NCI-H1436 (cell line): ENCODE measurements around the gene ARHGAP32.

ENCODE experiments used
- DNase-seq: peaks from one replicate; lab custom pipeline; 2025; lab: John Stamatoyannopoulos, UW

ARHGAP32 gene

GRCh38 chr11:129115652-129116586 is 76.2 kb downstream of the ARHGAP32 start:
- no peak for DNase-seq

GRCh38 chr11:129109701-129110100 is 82.4 kb downstream of the ARHGAP32 start:
- DNase-seq, result no peak

GRCh38 chr11:129106788-129107187 is 85.3 kb downstream of the ARHGAP32 start:
- no peak for DNase-seq

GRCh38 chr11:129102756-129103155 is 89.4 kb downstream of the ARHGAP32 start:
- DNase-seq, result no peak

GRCh38 chr11:129102225-129102624 is 89.9 kb downstream of the ARHGAP32 start:
- DNase-seq, result no peak

- no peak for DNase-seq
Observed at GRCh38 chr11:129093283-129093682, 98.8 kb downstream of the ARHGAP32 start.

GRCh38 chr11:129090056-129090455 is 102.1 kb downstream of the ARHGAP32 start:
- no peak for DNase-seq

- DNase-seq, result no peak
Observed at GRCh38 chr11:129089279-129089678, 102.8 kb downstream of the ARHGAP32 start.

GRCh38 chr11:129086976-129087375 is 105.1 kb downstream of the ARHGAP32 start:
- no peak for DNase-seq

GRCh38 chr11:129077191-129077590 is 114.9 kb downstream of the ARHGAP32 start:
- DNase-seq, result no peak

GRCh38 chr11:129075757-129076156 is 116.4 kb downstream of the ARHGAP32 start:
- DNase-seq, result no peak

GRCh38 chr11:129067454-129067853 is 124.7 kb downstream of the ARHGAP32 start:
- no peak for DNase-seq

GRCh38 chr11:129066229-129066628 is 125.9 kb downstream of the ARHGAP32 start:
- no peak for DNase-seq

GRCh38 chr11:129063118-129063517 is 129.0 kb downstream of the ARHGAP32 start:
- no peak for DNase-seq

GRCh38 chr11:129061492-129062230 is 130.5 kb downstream of the ARHGAP32 start:
- DNase-seq, result no peak

GRCh38 chr11:129056916-129057315 is 135.2 kb downstream of the ARHGAP32 start:
- DNase-seq, result no peak

- DNase-seq, result no peak
Observed at GRCh38 chr11:129055196-129055595, 136.9 kb downstream of the ARHGAP32 start.

- no peak for DNase-seq
Observed at GRCh38 chr11:129048911-129049310, 143.2 kb downstream of the ARHGAP32 start.

GRCh38 chr11:129045150-129045549 is 147.0 kb downstream of the ARHGAP32 start:
- DNase-seq, result no peak

- no peak for DNase-seq
Observed at GRCh38 chr11:129042503-129042902, 149.6 kb downstream of the ARHGAP32 start.

GRCh38 chr11:129041611-129042018 is 150.5 kb downstream of the ARHGAP32 start:
- DNase-seq, result no peak

GRCh38 chr11:129040934-129041333 is 151.2 kb downstream of the ARHGAP32 start:
- no peak for DNase-seq

GRCh38 chr11:129035244-129035643 is 156.9 kb downstream of the ARHGAP32 start:
- DNase-seq, result no peak
